Measurements from ENCODE around the gene DAG1. TPM values are rescaled to one million over a fixed set of nuclear protein-coding genes. Genes with fewer than 3 reads are reported as not detected.
A peak's percentile ranks its signal among the peaks of the same experiment; 100 is the strongest.

The DAG1 gene
- total and polyA plus RNA-seq, 10 of the 15 experiments (the other 5 are each of a cell fraction or from before 2014, with no cell fraction given) = 0.33 to 16.3 (median 9.2) TPM

- TF ChIP-seq, protein P1, sequence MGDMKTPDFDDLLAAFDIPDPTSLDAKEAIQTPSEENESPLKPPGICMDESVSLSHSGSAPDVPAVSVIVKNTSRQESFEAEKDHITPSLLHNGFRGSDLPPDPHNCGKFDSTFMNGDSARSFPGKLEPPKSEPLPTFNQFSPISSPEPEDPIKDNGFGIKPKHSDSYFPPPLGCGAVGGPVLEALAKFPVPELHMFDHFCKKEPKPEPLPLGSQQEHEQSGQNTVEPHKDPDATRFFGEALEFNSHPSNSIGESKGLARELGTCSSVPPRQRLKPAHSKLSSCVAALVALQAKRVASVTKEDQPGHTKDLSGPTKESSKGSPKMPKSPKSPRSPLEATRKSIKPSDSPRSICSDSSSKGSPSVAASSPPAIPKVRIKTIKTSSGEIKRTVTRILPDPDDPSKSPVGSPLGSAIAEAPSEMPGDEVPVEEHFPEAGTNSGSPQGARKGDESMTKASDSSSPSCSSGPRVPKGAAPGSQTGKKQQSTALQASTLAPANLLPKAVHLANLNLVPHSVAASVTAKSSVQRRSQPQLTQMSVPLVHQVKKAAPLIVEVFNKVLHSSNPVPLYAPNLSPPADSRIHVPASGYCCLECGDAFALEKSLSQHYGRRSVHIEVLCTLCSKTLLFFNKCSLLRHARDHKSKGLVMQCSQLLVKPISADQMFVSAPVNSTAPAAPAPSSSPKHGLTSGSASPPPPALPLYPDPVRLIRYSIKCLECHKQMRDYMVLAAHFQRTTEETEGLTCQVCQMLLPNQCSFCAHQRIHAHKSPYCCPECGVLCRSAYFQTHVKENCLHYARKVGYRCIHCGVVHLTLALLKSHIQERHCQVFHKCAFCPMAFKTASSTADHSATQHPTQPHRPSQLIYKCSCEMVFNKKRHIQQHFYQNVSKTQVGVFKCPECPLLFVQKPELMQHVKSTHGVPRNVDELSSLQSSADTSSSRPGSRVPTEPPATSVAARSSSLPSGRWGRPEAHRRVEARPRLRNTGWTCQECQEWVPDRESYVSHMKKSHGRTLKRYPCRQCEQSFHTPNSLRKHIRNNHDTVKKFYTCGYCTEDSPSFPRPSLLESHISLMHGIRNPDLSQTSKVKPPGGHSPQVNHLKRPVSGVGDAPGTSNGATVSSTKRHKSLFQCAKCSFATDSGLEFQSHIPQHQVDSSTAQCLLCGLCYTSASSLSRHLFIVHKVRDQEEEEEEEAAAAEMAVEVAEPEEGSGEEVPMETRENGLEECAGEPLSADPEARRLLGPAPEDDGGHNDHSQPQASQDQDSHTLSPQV (IDR thresholded peaks at IDR 0.05) = no peak; the same call in 1 of the 2 replicates
- TF ChIP-seq, protein P2, sequence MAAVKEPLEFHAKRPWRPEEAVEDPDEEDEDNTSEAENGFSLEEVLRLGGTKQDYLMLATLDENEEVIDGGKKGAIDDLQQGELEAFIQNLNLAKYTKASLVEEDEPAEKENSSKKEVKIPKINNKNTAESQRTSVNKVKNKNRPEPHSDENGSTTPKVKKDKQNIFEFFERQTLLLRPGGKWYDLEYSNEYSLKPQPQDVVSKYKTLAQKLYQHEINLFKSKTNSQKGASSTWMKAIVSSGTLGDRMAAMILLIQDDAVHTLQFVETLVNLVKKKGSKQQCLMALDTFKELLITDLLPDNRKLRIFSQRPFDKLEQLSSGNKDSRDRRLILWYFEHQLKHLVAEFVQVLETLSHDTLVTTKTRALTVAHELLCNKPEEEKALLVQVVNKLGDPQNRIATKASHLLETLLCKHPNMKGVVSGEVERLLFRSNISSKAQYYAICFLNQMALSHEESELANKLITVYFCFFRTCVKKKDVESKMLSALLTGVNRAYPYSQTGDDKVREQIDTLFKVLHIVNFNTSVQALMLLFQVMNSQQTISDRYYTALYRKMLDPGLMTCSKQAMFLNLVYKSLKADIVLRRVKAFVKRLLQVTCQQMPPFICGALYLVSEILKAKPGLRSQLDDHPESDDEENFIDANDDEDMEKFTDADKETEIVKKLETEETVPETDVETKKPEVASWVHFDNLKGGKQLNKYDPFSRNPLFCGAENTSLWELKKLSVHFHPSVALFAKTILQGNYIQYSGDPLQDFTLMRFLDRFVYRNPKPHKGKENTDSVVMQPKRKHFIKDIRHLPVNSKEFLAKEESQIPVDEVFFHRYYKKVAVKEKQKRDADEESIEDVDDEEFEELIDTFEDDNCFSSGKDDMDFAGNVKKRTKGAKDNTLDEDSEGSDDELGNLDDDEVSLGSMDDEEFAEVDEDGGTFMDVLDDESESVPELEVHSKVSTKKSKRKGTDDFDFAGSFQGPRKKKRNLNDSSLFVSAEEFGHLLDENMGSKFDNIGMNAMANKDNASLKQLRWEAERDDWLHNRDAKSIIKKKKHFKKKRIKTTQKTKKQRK (IDR thresholded peaks at IDR 0.05; ENCODE audit: low read depth, low read length) = no peak
- TF ChIP-seq ZBTB33 (IDR thresholded peaks at IDR 0.05) (no peak; the same call in 1 of the 2 replicates), KDM1A (IDR thresholded peaks at IDR 0.05; ENCODE audit: borderline replicate concordance) (no peak), POU2F2 (IDR thresholded peaks at IDR 0.05; ENCODE audit: borderline replicate concordance, low read depth, low read length) (no peak), ZNF274 (IDR thresholded peaks at IDR 0.05; ENCODE audit: insufficient read depth, insufficient read length) (no peak), BACH1 (IDR thresholded peaks at IDR 0.05; ENCODE audit: borderline replicate concordance) (peak; percentile 73), ZNF384 (IDR thresholded peaks at IDR 0.05; ENCODE audit: borderline replicate concordance, low read depth, low read length) (no peak), IKZF2 (IDR thresholded peaks at IDR 0.05) (no peak), HDGF (IDR thresholded peaks at IDR 0.05) (no peak), BCL11A (IDR thresholded peaks at IDR 0.05; ENCODE audit: low read depth, low read length) (no peak), ETV6 (conservative IDR thresholded peaks at IDR 0.05 in 1 of 2, IDR thresholded peaks at IDR 0.05 in 1 of 2; ENCODE audit: borderline replicate concordance in 1 of 2, low read depth in 1 of 2) (no peak)
- TF ChIP-seq, protein P3, sequence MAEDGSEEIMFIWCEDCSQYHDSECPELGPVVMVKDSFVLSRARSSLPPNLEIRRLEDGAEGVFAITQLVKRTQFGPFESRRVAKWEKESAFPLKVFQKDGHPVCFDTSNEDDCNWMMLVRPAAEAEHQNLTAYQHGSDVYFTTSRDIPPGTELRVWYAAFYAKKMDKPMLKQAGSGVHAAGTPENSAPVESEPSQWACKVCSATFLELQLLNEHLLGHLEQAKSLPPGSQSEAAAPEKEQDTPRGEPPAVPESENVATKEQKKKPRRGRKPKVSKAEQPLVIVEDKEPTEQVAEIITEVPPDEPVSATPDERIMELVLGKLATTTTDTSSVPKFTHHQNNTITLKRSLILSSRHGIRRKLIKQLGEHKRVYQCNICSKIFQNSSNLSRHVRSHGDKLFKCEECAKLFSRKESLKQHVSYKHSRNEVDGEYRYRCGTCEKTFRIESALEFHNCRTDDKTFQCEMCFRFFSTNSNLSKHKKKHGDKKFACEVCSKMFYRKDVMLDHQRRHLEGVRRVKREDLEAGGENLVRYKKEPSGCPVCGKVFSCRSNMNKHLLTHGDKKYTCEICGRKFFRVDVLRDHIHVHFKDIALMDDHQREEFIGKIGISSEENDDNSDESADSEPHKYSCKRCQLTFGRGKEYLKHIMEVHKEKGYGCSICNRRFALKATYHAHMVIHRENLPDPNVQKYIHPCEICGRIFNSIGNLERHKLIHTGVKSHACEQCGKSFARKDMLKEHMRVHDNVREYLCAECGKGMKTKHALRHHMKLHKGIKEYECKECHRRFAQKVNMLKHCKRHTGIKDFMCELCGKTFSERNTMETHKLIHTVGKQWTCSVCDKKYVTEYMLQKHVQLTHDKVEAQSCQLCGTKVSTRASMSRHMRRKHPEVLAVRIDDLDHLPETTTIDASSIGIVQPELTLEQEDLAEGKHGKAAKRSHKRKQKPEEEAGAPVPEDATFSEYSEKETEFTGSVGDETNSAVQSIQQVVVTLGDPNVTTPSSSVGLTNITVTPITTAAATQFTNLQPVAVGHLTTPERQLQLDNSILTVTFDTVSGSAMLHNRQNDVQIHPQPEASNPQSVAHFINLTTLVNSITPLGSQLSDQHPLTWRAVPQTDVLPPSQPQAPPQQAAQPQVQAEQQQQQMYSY (CRISPR knock-in tag; IDR thresholded peaks at IDR 0.05) = no peak
Observed at GRCh38 chr3:49469936-49470713, at the start of gene DAG1 (continued).

Data from GM12878 (cell line).